ENCODE measurements around the gene TMEM217. TPM values are rescaled to one million over a fixed set of nuclear protein-coding genes. Genes with fewer than 3 reads are reported as not detected.

TMEM217 gene
- polyA plus RNA-seq, 2 donors, result 2.6 to 5.4 TPM

GRCh38 chr6:37222992-37223391, 35.0 kb downstream of the TMEM217 start:
- Histone ChIP-seq H3K27ac (ENCODE audit: low read depth in 2 of 2, low read length in 1 of 2) (no peak overlapping the region), H3K27me3 (ENCODE audit: control insufficient read depth in 1 of 2, insufficient read depth in 2 of 2, low read length in 2 of 2) (no peaks in the 10 kb centered on the region), H3K4me1 (ENCODE audit: control insufficient read depth in 2 of 2, insufficient read depth in 2 of 2, low read length in 1 of 2) (peaks cover 0 to 5% of the 10 kb centered on the region in 2 donors), H3K36me3 (ENCODE audit: control insufficient read depth in 2 of 2, insufficient read depth in 2 of 2, low read length in 1 of 2) (no peaks in the 10 kb centered on the region), H3K4me3 (ENCODE audit: low read depth in 1 of 2, low read length in 2 of 2) (peak overlapping the region in 1 of 2 donors; percentile 61), H3K9me3 (ENCODE audit: control insufficient read depth in 2 of 2, insufficient read depth in 1 of 2, low read depth in 1 of 2, low read length in 1 of 2) (no peaks in the 10 kb centered on the region)

DNA sequence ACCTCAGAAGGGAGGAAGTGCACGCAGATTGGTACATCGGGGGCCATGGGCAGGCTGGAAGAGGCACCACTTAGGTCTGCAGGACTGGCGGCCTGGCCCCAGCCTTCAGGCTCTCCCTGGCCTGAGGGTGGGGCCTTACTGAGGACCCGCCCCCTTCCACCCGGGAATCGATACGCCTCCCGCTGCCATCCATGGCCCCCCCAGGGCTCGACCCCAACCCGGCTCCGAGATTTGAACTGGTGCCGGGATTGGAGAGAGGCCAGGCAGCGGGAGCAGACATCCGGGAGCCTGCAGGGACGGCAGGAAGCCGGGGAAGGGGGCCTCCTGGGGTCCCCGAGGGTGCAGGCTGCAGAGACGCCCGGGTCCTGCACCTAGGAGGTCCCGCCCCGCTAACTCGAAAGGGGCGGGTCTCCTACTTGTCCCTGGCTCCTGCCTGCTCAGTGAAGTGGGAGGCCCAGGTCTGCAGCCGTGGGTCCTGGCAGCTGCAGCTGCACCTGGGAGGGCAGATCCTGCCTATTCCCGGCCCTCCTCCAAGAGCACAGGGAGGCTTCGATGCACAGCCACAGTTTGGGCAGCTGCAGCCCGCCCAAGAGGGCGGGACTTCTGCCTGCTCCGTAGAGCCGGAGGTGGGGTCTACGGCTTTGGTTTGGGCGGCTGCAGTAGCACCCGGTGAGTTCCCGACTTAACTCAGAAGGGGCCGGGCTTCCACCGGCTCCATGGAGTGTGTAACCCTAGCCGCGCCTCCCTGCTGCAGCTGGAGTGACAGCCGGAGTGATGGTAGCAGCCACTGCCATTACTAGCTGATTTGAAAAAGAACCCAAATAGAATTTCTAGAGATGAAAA, 35.6 kb downstream of the TMEM217 start:
- H3K4me1 ChIP-seq (ENCODE audit: control insufficient read depth in 2 of 2, insufficient read depth in 2 of 2, low read length in 1 of 2), result peaks cover 0 to 5% of the 10 kb centered on the region in 2 donors
- H3K4me3 ChIP-seq (ENCODE audit: low read depth in 1 of 2, low read length in 2 of 2), result peak overlapping the region; percentile 49 to 61
- H3K9me3 ChIP-seq (ENCODE audit: control insufficient read depth in 2 of 2, insufficient read depth in 1 of 2, low read depth in 1 of 2, low read length in 1 of 2), result no peaks in the 10 kb centered on the region
- no peaks in the 10 kb centered on the region for H3K27me3 ChIP-seq (ENCODE audit: control insufficient read depth in 1 of 2, insufficient read depth in 2 of 2, low read length in 2 of 2)
- 0 to 1% methylated on average over 39 of the region's 39 CpGs for WGBS, 2 donors
- H3K27ac ChIP-seq (ENCODE audit: low read depth in 2 of 2, low read length in 1 of 2), result peak overlapping the region in 1 of 2 donors; percentile 20
- H3K36me3 ChIP-seq (ENCODE audit: control insufficient read depth in 2 of 2, insufficient read depth in 2 of 2, low read length in 1 of 2), result no peaks in the 10 kb centered on the region

DNA sequence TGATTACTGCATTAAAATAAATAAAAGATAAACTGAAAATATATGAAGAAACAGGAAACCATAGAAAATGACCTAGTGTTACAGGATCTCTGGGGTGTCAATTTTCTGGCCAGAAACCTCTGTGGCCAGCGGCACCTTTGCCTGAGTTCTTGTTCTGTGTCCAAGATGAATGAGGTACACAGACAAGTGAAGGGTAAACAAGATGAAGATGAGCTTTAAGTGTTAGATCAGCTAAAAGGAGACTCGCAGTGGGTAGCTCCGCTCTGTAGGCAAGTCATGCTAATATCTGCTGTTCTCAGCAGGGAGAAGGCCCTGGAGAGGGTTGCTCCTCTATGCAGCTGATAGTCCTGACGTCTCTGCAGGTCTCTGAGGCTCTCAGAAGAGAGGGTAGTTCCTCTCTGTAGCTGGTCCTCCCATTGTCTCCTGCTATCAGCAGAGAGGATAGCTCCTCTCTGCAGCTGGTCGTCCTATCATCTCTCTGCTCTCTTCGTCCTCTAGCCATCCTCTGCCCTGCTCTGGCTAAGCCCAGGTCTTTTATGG, 36.3 kb downstream of the TMEM217 start:
- peak overlapping the region in 1 of 2 donors; percentile 20 for H3K27ac ChIP-seq (ENCODE audit: low read depth in 2 of 2, low read length in 1 of 2)
- peak overlapping the region; percentile 49 to 61 for H3K4me3 ChIP-seq (ENCODE audit: low read depth in 1 of 2, low read length in 2 of 2)
- 60% methylated on average over 6 of the region's 6 CpGs for WGBS, 2 donors

GRCh38 chr6:37218511-37218910, 39.4 kb downstream of the TMEM217 start:
- no peak overlapping the region for H3K4me3 ChIP-seq (ENCODE audit: low read depth in 1 of 2, low read length in 2 of 2)

More for the DNA sequence above, 36.3 kb downstream of the TMEM217 start:
- Histone ChIP-seq H3K4me1 (ENCODE audit: control insufficient read depth in 2 of 2, insufficient read depth in 2 of 2, low read length in 1 of 2) (peaks cover 0 to 5% of the 10 kb centered on the region in 2 donors), H3K36me3 (ENCODE audit: control insufficient read depth in 2 of 2, insufficient read depth in 2 of 2, low read length in 1 of 2) (no peaks in the 10 kb centered on the region), H3K9me3 (ENCODE audit: control insufficient read depth in 2 of 2, insufficient read depth in 1 of 2, low read depth in 1 of 2, low read length in 1 of 2) (no peaks in the 10 kb centered on the region), H3K27me3 (ENCODE audit: control insufficient read depth in 1 of 2, insufficient read depth in 2 of 2, low read length in 2 of 2) (no peaks in the 10 kb centered on the region)

GRCh38 chr6:37218061-37218460, 39.9 kb downstream of the TMEM217 start:
- Histone ChIP-seq H3K9me3 (ENCODE audit: control insufficient read depth in 2 of 2, insufficient read depth in 1 of 2, low read depth in 1 of 2, low read length in 1 of 2) (no peaks in the 10 kb centered on the region), H3K27ac (ENCODE audit: low read depth in 2 of 2, low read length in 1 of 2) (no peak overlapping the region), H3K4me3 (ENCODE audit: low read depth in 1 of 2, low read length in 2 of 2) (no peak overlapping the region), H3K4me1 (ENCODE audit: control insufficient read depth in 2 of 2, insufficient read depth in 2 of 2, low read length in 1 of 2) (peaks cover 0 to 5% of the 10 kb centered on the region in 2 donors), H3K36me3 (ENCODE audit: control insufficient read depth in 2 of 2, insufficient read depth in 2 of 2, low read length in 1 of 2) (no peaks in the 10 kb centered on the region), H3K27me3 (ENCODE audit: control insufficient read depth in 1 of 2, insufficient read depth in 2 of 2, low read length in 2 of 2) (no peaks in the 10 kb centered on the region)
- WGBS, 2 donors, result 89 to 90% methylated on average over 6 of the region's 6 CpGs

More at GRCh38 chr6:37218511-37218910, 39.4 kb downstream of the TMEM217 start:
- Histone ChIP-seq H3K27me3 (ENCODE audit: control insufficient read depth in 1 of 2, insufficient read depth in 2 of 2, low read length in 2 of 2) (no peaks in the 10 kb centered on the region), H3K4me1 (ENCODE audit: control insufficient read depth in 2 of 2, insufficient read depth in 2 of 2, low read length in 1 of 2) (peaks cover 0 to 5% of the 10 kb centered on the region in 2 donors), H3K36me3 (ENCODE audit: control insufficient read depth in 2 of 2, insufficient read depth in 2 of 2, low read length in 1 of 2) (no peaks in the 10 kb centered on the region), H3K27ac (ENCODE audit: low read depth in 2 of 2, low read length in 1 of 2) (no peak overlapping the region), H3K9me3 (ENCODE audit: control insufficient read depth in 2 of 2, insufficient read depth in 1 of 2, low read depth in 1 of 2, low read length in 1 of 2) (no peaks in the 10 kb centered on the region)
- WGBS, 2 donors, result 80 to 84% methylated on average over 8 of the region's 8 CpGs

DNA sequence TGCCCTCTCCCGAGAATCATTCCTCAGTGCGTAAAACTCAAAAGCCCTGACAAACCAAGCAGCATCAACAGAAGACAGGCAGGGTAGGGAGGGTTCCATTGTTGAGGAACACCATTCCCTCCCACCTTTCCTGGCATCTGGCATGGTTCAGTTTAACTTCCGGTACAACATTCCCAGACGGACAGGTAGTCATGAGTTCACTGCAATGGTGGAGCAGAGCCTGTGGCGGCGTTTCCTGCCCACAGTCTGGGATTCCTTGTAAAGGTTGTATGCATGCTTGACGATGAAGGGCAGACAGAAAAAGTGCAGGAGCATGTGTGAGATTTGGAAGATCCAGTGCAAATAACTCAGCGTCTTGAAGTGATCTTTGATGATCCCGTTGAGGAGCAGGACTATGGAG, 45.7 kb downstream of the TMEM217 start:
- no peak overlapping the region for H3K27ac ChIP-seq (ENCODE audit: low read depth in 2 of 2, low read length in 1 of 2)
- no peak overlapping the region for H3K4me3 ChIP-seq (ENCODE audit: low read depth in 1 of 2, low read length in 2 of 2)
- no peaks in the 10 kb centered on the region for H3K9me3 ChIP-seq (ENCODE audit: control insufficient read depth in 2 of 2, insufficient read depth in 1 of 2, low read depth in 1 of 2, low read length in 1 of 2)
- H3K27me3 ChIP-seq (ENCODE audit: control insufficient read depth in 1 of 2, insufficient read depth in 2 of 2, low read length in 2 of 2), result no peaks in the 10 kb centered on the region
- H3K36me3 ChIP-seq (ENCODE audit: control insufficient read depth in 2 of 2, insufficient read depth in 2 of 2, low read length in 1 of 2), result no peaks in the 10 kb centered on the region
- WGBS, 2 donors, result 87 to 91% methylated on average over 9 of the region's 9 CpGs
- no peaks in the 10 kb centered on the region for H3K4me1 ChIP-seq (ENCODE audit: control insufficient read depth in 2 of 2, insufficient read depth in 2 of 2, low read length in 1 of 2)

- no peak overlapping the region for H3K4me3 ChIP-seq (ENCODE audit: low read depth in 1 of 2, low read length in 2 of 2)
- H3K9me3 ChIP-seq (ENCODE audit: control insufficient read depth in 2 of 2, insufficient read depth in 1 of 2, low read depth in 1 of 2, low read length in 1 of 2), result no peaks in the 10 kb centered on the region
- peak overlapping the region in 1 of 2 donors; percentile 7 for H3K27ac ChIP-seq (ENCODE audit: low read depth in 2 of 2, low read length in 1 of 2)
- no peaks in the 10 kb centered on the region for H3K36me3 ChIP-seq (ENCODE audit: control insufficient read depth in 2 of 2, insufficient read depth in 2 of 2, low read length in 1 of 2)
- no peaks in the 10 kb centered on the region for H3K27me3 ChIP-seq (ENCODE audit: control insufficient read depth in 1 of 2, insufficient read depth in 2 of 2, low read length in 2 of 2)
- H3K4me1 ChIP-seq (ENCODE audit: control insufficient read depth in 2 of 2, insufficient read depth in 2 of 2, low read length in 1 of 2), result no peaks in the 10 kb centered on the region
- 59 to 61% methylated on average over 7 of the region's 7 CpGs for WGBS, 2 donors
Observed at GRCh38 chr6:37210313-37210968, 47.5 kb downstream of the TMEM217 start.

GRCh38 chr6:37209461-37210205, 48.3 kb downstream of the TMEM217 start:
- 83 to 86% methylated on average over 12 of the region's 12 CpGs for WGBS, 2 donors
- Histone ChIP-seq H3K27ac (ENCODE audit: low read depth in 2 of 2, low read length in 1 of 2) (peak overlapping the region in 1 of 2 donors; percentile 7), H3K9me3 (ENCODE audit: control insufficient read depth in 2 of 2, insufficient read depth in 1 of 2, low read depth in 1 of 2, low read length in 1 of 2) (no peaks in the 10 kb centered on the region), H3K27me3 (ENCODE audit: control insufficient read depth in 1 of 2, insufficient read depth in 2 of 2, low read length in 2 of 2) (no peaks in the 10 kb centered on the region), H3K4me3 (ENCODE audit: low read depth in 1 of 2, low read length in 2 of 2) (no peak overlapping the region), H3K4me1 (ENCODE audit: control insufficient read depth in 2 of 2, insufficient read depth in 2 of 2, low read length in 1 of 2) (peaks cover 0 to 3% of the 10 kb centered on the region in 2 donors), H3K36me3 (ENCODE audit: control insufficient read depth in 2 of 2, insufficient read depth in 2 of 2, low read length in 1 of 2) (no peaks in the 10 kb centered on the region)

- Histone ChIP-seq H3K4me1 (ENCODE audit: control insufficient read depth in 2 of 2, insufficient read depth in 2 of 2, low read length in 1 of 2) (peaks cover 0 to 3% of the 10 kb centered on the region in 2 donors), H3K36me3 (ENCODE audit: control insufficient read depth in 2 of 2, insufficient read depth in 2 of 2, low read length in 1 of 2) (no peaks in the 10 kb centered on the region), H3K4me3 (ENCODE audit: low read depth in 1 of 2, low read length in 2 of 2) (no peak overlapping the region), H3K27ac (ENCODE audit: low read depth in 2 of 2, low read length in 1 of 2) (no peak overlapping the region), H3K9me3 (ENCODE audit: control insufficient read depth in 2 of 2, insufficient read depth in 1 of 2, low read depth in 1 of 2, low read length in 1 of 2) (no peaks in the 10 kb centered on the region), H3K27me3 (ENCODE audit: control insufficient read depth in 1 of 2, insufficient read depth in 2 of 2, low read length in 2 of 2) (no peaks in the 10 kb centered on the region)
- 94 to 95% methylated on average over 7 of the region's 7 CpGs for WGBS, 2 donors
Observed at GRCh38 chr6:37208793-37209192, 49.2 kb downstream of the TMEM217 start.
